ENCODE measurements around the gene DDR1. TPM values are rescaled to one million over a fixed set of nuclear protein-coding genes. Genes with fewer than 3 reads are reported as not detected.

DDR1 gene
- total RNA-seq (2021): 254 and 258 TPM in 2 replicates
- long read RNA-seq, transcript DDR1-224 (16 exons, 3,832 nt): major isoform, 40 of 376 reads
- long read RNA-seq, transcript DDR1-232 (17 exons, 3,588 nt): minor isoform, 35 of 376 reads
- long read RNA-seq, transcript DDR1-239 (19 exons, 3,857 nt): minor isoform, 7 of 376 reads
- long read RNA-seq, partial matches to known transcripts: 157 of 376 reads
- long read RNA-seq, other reads (novel, unspliced or antisense): 126 of 376 reads

DNA sequence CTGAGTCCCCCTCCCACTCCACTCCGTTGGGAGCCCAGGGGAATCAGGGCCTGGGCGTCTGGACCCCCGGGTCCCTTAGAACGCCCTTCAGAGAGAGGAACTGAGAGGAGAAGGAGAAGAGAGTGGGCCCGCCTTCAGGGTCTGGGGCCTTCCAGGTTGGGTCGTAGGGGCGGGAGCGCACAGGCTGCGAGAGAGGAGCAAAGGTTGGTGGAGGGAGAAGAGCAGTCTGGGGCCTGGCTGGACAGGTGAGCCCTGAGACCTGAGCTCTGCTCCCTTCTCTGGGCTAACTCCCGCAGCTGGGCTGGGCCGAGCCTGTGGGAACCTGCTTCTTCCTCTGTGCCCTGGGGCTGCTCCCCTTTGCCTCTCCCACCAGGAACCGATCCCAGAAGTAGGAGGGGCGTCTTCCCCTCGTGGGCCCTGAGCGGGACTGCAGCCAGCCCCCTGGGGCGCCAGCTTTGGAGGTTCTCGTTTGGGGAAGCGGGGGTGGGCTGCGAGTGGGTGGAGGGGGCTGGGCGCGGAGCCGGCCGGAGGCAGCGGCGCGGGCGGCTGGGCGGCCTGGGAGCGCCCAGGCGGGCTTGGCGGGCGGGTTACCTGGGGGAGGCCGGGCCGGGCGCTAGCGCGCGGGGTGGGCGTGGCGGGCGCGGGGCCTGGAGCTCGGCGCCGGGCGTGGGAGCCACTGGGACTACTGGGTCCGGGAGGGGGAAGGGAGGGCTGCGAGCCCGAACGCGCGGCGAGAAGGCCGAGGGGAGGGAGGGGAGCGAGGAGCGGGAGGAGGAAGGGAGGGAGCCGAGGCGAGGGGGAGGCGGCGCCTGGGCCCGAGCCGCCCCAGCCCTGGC, at the start of gene DDR1:
Gene DDR1 (plus strand): TSS at position 835 of the 836 bp plus-strand sequence. CDS start 4,211 bp downstream, outside the sequence.
- peak; percentile 55 for DNase-seq
- H3K4me1 ChIP-seq (ENCODE audit: insufficient read depth, low read length): peaks cover 6% of the 10 kb centered on the region; the same call in 1 of the 2 replicates
- peak within 1 kb of the TSS; percentile 95 for H3K4me2 ChIP-seq (ENCODE audit: insufficient read depth, insufficient read length, low read length)
- peak within 1 kb of the TSS; percentile 97 to 99 (median 98) for H3K27ac Mint-ChIP-seq
- no peak within 1 kb of the TSS for H4K5ac ChIP-seq (ENCODE audit: insufficient read length, low read depth, low read length)
- no peak within 1 kb of the TSS for H4K8ac ChIP-seq (replicated peaks; ENCODE audit: insufficient read length, low read depth, low read length)
- H2AK5ac ChIP-seq (ENCODE audit: insufficient read length, low read length): no peak within 1 kb of the TSS
- H3K23ac ChIP-seq (ENCODE audit: insufficient read length, low read depth, low read length): no peak within 1 kb of the TSS
- H2BK5ac ChIP-seq (ENCODE audit: insufficient read length, low read length): peak within 1 kb of the TSS; percentile 24
- peak within 1 kb of the TSS; percentile 62 for H3K14ac ChIP-seq (ENCODE audit: insufficient read depth, low read length)
- H3K27ac ChIP-seq (ENCODE audit: insufficient read length, low read depth, low read length): no peak within 1 kb of the TSS
- no peaks in the 10 kb centered on the region for H4K20me1 ChIP-seq (ENCODE audit: control insufficient read depth, insufficient read depth, insufficient read length)
- H2AFZ ChIP-seq (ENCODE audit: low read length): no peak within 1 kb of the TSS
- peaks cover 7 to 23% (median 13%) of the 10 kb centered on the region in 3 experiments for H3K36me3 Mint-ChIP-seq (ENCODE audit: insufficient read depth in 1 of 3, low read depth in 3 of 3)
- no peaks in the 10 kb centered on the region for H3K27me3 ChIP-seq (ENCODE audit: insufficient read depth, low read length)
- H3K4me1 Mint-ChIP-seq: peaks cover 73 to 74% of the 10 kb centered on the region in 2 experiments
- peaks cover 0 to 2% of the 10 kb centered on the region in 2 experiments; a peak in 1 of 5 replicates for H3K9me3 Mint-ChIP-seq
- H3T11ph ChIP-seq (ENCODE audit: low read length): no peak within 1 kb of the TSS
- TF ChIP-seq, protein P1, sequence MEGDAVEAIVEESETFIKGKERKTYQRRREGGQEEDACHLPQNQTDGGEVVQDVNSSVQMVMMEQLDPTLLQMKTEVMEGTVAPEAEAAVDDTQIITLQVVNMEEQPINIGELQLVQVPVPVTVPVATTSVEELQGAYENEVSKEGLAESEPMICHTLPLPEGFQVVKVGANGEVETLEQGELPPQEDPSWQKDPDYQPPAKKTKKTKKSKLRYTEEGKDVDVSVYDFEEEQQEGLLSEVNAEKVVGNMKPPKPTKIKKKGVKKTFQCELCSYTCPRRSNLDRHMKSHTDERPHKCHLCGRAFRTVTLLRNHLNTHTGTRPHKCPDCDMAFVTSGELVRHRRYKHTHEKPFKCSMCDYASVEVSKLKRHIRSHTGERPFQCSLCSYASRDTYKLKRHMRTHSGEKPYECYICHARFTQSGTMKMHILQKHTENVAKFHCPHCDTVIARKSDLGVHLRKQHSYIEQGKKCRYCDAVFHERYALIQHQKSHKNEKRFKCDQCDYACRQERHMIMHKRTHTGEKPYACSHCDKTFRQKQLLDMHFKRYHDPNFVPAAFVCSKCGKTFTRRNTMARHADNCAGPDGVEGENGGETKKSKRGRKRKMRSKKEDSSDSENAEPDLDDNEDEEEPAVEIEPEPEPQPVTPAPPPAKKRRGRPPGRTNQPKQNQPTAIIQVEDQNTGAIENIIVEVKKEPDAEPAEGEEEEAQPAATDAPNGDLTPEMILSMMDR (conservative IDR thresholded peaks at IDR 0.05): no peak
- H3K18ac ChIP-seq (ENCODE audit: insufficient read length, low read depth, low read length): peak within 1 kb of the TSS; percentile 28
- H3K79me2 ChIP-seq (ENCODE audit: insufficient read depth, low read length): peaks cover 18% of the 10 kb centered on the region; the same call in 1 of the 2 replicates
- no peak within 1 kb of the TSS for H4K91ac ChIP-seq (ENCODE audit: insufficient read length, low read depth, low read length)
- H2BK120ac ChIP-seq (ENCODE audit: low read depth, low read length, poor library complexity, severe bottlenecking): no peak within 1 kb of the TSS
- H3K56ac ChIP-seq (ENCODE audit: insufficient read length, low read depth, low read length): no peak within 1 kb of the TSS
- H2BK15ac ChIP-seq (ENCODE audit: low read depth, low read length): no peak within 1 kb of the TSS
- no CpG with 5 or more reads among the region's 62 CpGs for WGBS (ENCODE audit: extremely low coverage, insufficient read length, low lambda C conversion rate)
- peaks cover 37% of the 10 kb centered on the region for H3K23me2 ChIP-seq (ENCODE audit: insufficient read length, low read depth, low read length, poor library complexity, severe bottlenecking)
- peak within 1 kb of the TSS; percentile 72 to 92 for H3K4me3 Mint-ChIP-seq
- no peak within 1 kb of the TSS for H2BK12ac ChIP-seq (ENCODE audit: insufficient read length, low read depth, low read length)
- H3K27me3 Mint-ChIP-seq (ENCODE audit: low read depth): no peaks in the 10 kb centered on the region; the same call in 1 of the 2 replicates
- no peak within 1 kb of the TSS for H2BK20ac ChIP-seq (ENCODE audit: low read depth, low read length, poor library complexity, severe bottlenecking)
- H3K9ac ChIP-seq (ENCODE audit: extremely low read depth, insufficient read length, low read length): peak within 1 kb of the TSS; percentile 68
- peaks cover 4% of the 10 kb centered on the region for H3K79me1 ChIP-seq (ENCODE audit: insufficient read depth, low read depth, low read length, poor library complexity, severe bottlenecking)
- no peaks in the 10 kb centered on the region for H3K9me3 ChIP-seq (ENCODE audit: control insufficient read depth, low read depth, low read length)
- H3K4ac ChIP-seq (ENCODE audit: low read depth, low read length): no peak within 1 kb of the TSS

Data from H9 (cell line).